ENCODE results near the gene ATMIN. TPM values are rescaled to one million over a fixed set of nuclear protein-coding genes. Genes with fewer than 3 reads are reported as not detected.

The ATMIN gene
- polyA plus RNA-seq, 1 experiment: 48.1 TPM

DNA sequence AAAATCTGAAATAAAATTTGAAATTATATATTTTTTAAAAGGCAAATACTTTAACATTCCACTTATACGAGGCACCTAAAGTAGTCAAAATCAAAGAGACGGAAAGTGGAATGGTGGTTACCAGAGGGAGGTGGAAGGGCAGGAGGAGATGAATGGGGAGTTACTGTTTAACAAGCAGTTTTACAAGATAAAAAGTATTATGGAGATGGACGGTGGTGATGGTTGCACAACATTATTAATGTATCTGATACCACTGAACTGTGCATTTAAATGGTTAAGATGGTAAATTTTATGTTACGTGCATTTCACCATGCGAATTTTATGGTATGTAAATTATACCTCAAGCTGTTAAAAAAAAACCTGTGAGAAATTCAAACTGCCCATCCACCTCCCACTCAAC lies 34.3 kb upstream of the ATMIN start:
- ChIA-PET POLR2A (no interaction called here), CTCF (interaction anchor here (5.7 kb wide), 1 partner anchor 35 kb away, joined by 47 read pairs; the partner anchor contains the start of gene ATMIN)
- H3K27me3 ChIP-seq (ENCODE audit: control insufficient read depth, insufficient read depth, low read length): no peaks in the 10 kb centered on the region
- no peak for DNase-seq (ENCODE audit: low read depth, low spot score)
- no peak overlapping the region for H3K4me3 ChIP-seq (ENCODE audit: low read depth, low read length)
- TF ChIP-seq, protein P1, sequence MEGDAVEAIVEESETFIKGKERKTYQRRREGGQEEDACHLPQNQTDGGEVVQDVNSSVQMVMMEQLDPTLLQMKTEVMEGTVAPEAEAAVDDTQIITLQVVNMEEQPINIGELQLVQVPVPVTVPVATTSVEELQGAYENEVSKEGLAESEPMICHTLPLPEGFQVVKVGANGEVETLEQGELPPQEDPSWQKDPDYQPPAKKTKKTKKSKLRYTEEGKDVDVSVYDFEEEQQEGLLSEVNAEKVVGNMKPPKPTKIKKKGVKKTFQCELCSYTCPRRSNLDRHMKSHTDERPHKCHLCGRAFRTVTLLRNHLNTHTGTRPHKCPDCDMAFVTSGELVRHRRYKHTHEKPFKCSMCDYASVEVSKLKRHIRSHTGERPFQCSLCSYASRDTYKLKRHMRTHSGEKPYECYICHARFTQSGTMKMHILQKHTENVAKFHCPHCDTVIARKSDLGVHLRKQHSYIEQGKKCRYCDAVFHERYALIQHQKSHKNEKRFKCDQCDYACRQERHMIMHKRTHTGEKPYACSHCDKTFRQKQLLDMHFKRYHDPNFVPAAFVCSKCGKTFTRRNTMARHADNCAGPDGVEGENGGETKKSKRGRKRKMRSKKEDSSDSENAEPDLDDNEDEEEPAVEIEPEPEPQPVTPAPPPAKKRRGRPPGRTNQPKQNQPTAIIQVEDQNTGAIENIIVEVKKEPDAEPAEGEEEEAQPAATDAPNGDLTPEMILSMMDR (IDR thresholded peaks at IDR 0.05; ENCODE audit: low read depth, low read length): no peak
- no peak overlapping the region for H3K27ac ChIP-seq (ENCODE audit: low read depth, low read length)
- no peaks in the 10 kb centered on the region for H3K9me3 ChIP-seq (ENCODE audit: control insufficient read depth, insufficient read depth, low read length)

DNA sequence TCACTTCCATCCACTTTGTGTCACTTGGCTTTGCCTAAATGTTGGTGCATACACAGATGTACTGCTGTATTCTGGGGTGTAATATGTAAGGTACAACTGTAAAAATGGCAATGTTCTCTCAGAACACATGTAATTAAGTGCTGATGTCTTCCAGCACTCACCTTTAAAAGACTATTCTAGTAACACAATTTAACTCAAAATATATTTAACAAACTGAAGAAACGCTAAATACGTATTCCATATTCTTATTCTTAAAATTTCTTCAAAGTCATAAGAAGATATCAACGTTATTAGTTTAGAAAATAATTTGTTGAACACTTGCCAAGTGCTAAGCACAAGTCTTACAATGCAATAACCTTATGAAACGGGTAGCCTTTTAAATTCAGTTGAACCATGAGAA lies 32.6 kb upstream of the ATMIN start:
- TF ChIP-seq, protein P1 (IDR thresholded peaks at IDR 0.05; ENCODE audit: low read depth, low read length): no peak
- Histone ChIP-seq H3K4me3 (ENCODE audit: low read depth, low read length) (no peak overlapping the region), H3K9me3 (ENCODE audit: control insufficient read depth, insufficient read depth, low read length) (no peaks in the 10 kb centered on the region), H3K27ac (ENCODE audit: low read depth, low read length) (no peak overlapping the region), H3K27me3 (ENCODE audit: control insufficient read depth, insufficient read depth, low read length) (no peaks in the 10 kb centered on the region)
- POLR2A ChIA-PET: no interaction called here
- CTCF ChIA-PET: interaction anchor here (1.4 to 5.7 kb wide), 5 partner anchors 13 to 79 kb away, joined by 3 to 120 read pairs (median 8); partner anchors contain the start of gene ATMIN
- DNase-seq (ENCODE audit: low read depth, low spot score): no peak

- no peaks in the 10 kb centered on the region for H3K9me3 ChIP-seq (ENCODE audit: control insufficient read depth, insufficient read depth, low read length)
- ChIA-PET POLR2A (no interaction called here), CTCF (interaction anchor here (0.6 to 5.7 kb wide), 44 partner anchors 7 to 1042 kb away, joined by 3 to 120 read pairs (median 4); partner anchors contain the start of genes ATMIN, BCO1 and C16orf46)
- DNase-seq (ENCODE audit: low read depth, low spot score): no peak
- peak overlapping the region; percentile 41 for H3K4me3 ChIP-seq (ENCODE audit: low read depth, low read length)
- H3K27ac ChIP-seq (ENCODE audit: low read depth, low read length): peak overlapping the region; percentile 54
- H3K27me3 ChIP-seq (ENCODE audit: control insufficient read depth, insufficient read depth, low read length): no peaks in the 10 kb centered on the region
- TF ChIP-seq, protein P1 (IDR thresholded peaks at IDR 0.05; ENCODE audit: low read depth, low read length): no peak
These were observed 31.8 kb upstream of the ATMIN start for GRCh38 chr16:81003610-81004460.

- Histone ChIP-seq H3K4me3 (ENCODE audit: low read depth, low read length) (peak overlapping the region; percentile 41), H3K9me3 (ENCODE audit: control insufficient read depth, insufficient read depth, low read length) (no peaks in the 10 kb centered on the region), H3K27ac (ENCODE audit: low read depth, low read length) (peak overlapping the region; percentile 54), H3K27me3 (ENCODE audit: control insufficient read depth, insufficient read depth, low read length) (no peaks in the 10 kb centered on the region)
- TF ChIP-seq, protein P1 (IDR thresholded peaks at IDR 0.05; ENCODE audit: low read depth, low read length): peak; percentile 62
- ChIA-PET CTCF (interaction anchor here (0.6 to 5.7 kb wide), 43 partner anchors 8 to 1041 kb away, joined by 3 to 120 read pairs (median 4); partner anchors contain the start of genes ATMIN, BCO1 and C16orf46), POLR2A (no interaction called here)
- DNase-seq (ENCODE audit: low read depth, low spot score): peak; percentile 32
These were observed 30.8 kb upstream of the ATMIN start for GRCh38 chr16:81004646-81005353.

All from AG04450 (cell line).